Activated T-cell treated with anti-CD3 and anti-CD28 coated beads for 24 hours (primary cell): ENCODE data around the gene TMEM176B.

Experiments
- DNase-seq: peaks from one replicate; pipeline ENCODE4 v3.0.0-alpha.2; 2020; ENCODE audit warnings: low read depth

TMEM176B gene

DNA sequence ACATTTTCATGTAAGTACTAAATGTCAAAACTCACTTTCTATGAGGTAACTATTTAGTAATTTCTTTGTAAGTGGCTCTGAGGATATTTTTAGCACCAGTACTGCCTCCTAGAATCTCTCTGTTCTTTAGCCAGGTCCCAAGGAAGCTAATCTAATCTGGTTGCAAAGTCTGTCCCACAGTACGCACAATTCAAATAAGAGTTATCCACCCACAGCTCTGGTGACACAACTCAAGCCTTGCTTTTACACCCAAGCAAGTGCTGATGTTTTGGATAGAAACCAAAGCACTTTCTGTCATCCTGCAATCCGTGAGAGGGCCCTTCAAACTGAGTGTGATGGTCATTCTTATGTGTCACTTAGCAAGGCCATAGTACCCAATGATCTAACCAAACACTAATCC is 48.5 kb downstream of the TMEM176B start:
- DNase-seq, result no peak

DNA sequence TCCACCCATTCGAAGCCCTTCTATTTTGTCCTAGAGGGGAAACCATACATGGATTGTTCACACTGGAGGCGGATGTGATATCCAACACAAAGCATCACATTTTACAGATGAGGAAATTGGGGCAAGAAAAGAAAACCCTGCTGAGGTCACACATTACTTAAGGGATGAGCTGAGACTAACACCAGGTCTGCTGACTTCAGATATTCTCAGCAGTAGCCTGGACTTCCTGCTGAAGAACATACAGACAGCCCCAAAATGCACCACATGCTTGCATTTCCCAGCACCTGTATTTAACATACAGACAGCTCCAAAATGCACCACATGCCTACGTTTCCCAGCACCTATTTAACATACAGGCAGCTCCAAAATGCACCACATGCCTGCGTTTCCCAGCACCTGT is 51.8 kb downstream of the TMEM176B start:
- DNase-seq, result no peak

GRCh38 chr7:150746921-150747320 is 53.2 kb downstream of the TMEM176B start:
- no peak for DNase-seq

DNA sequence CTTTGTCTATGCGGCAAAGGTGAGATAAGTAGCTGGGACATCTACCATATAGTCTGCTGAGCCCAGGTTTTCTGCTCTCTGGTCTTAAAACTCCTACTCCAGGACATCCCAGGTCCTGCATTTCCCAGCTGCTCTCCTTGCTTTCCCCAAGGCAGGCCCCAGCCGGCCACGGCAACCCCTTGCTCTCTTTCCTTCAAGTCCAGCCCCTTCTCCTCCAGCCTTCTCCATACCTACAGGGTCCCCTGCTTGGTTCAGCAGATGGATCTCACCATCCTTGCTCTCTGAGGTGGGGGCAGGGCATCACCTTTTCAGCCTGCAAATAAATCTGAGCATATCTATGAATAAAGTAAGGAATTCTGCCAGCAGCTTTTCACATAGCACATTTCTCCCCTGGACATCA is 54.3 kb downstream of the TMEM176B start:
- DNase-seq, result no peak

GRCh38 chr7:150745086-150745485 is 55.1 kb downstream of the TMEM176B start:
- DNase-seq, result no peak

DNA sequence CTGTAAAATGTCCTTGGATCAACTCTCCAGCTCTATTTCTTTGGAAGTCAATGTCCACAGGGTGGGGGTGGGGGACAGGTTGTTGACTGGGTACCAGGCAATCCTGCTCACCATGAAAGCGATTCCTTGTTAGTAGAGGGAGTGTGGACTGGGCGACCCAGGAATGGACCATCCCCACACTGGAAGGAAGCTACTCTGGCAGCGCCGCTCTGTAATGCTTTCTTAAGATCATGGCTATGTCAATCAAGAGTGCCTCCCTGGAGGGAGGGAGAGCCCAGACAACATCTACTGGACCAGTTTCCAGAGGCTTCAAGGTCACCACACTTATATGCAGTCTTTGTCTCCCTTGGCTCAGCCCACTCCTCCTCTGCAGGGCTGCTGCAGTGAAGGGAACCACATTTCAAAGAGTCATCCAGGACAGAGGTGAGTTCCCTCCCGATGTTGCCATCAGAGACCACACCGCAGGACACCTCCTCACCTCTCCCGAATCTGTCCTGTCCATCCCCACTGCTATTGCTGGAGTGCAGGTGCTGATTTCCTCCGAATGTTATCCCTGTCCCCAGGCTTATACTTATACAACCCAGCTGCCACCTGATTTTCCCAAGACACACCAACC is 56.0 kb downstream of the TMEM176B start:
- DNase-seq, result no peak

DNA sequence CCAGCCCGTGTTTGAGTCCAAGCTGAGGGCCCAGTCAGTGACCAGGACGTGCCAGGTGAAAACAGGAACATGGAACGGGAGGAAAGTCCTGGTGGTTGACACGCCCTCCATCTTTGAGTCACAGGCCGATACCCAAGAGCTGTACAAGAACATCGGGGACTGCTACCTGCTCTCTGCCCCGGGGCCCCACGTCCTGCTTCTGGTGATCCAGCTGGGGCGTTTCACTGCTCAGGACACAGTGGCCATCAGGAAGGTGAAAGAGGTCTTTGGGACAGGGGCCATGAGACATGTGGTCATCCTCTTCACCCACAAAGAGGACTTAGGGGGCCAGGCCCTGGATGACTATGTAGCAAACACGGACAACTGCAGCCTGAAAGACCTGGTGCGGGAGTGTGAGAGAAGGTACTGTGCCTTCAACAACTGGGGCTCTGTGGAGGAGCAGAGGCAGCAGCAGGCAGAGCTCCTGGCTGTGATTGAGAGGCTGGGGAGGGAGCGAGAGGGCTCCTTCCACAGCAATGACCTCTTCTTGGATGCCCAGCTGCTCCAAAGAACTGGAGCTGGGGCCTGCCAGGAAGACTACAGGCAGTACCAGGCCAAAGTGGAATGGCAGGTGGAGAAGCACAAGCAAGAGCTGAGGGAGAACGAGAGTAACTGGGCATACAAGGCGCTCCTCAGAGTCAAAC is 57.7 kb downstream of the TMEM176B start:
- DNase-seq, result no peak
